HG03196 (cell line): ENCODE measurements around the gene SLC40A1.

ENCODE experiments used
- ATAC-seq: cut with Tn5 transposase; IDR thresholded peaks from one replicate; pipeline ENCODE4 v1.9.1; 2021; ENCODE audit not compliant: unreplicated experiment

SLC40A1 gene

GRCh38 chr2:189543367-189543766 is 37.2 kb downstream of the SLC40A1 start:
- ATAC-seq = no peak

GRCh38 chr2:189542145-189542882 is 38.3 kb downstream of the SLC40A1 start:
- no peak for ATAC-seq

GRCh38 chr2:189541591-189541990 is 39.0 kb downstream of the SLC40A1 start:
- no peak for ATAC-seq

- ATAC-seq = no peak
These were observed 40.0 kb downstream of the SLC40A1 start for GRCh38 chr2:189540551-189540950.

GRCh38 chr2:189538402-189538801 is 42.2 kb downstream of the SLC40A1 start:
- ATAC-seq = no peak

- no peak for ATAC-seq
These were observed 43.8 kb downstream of the SLC40A1 start for GRCh38 chr2:189536830-189537229.

- ATAC-seq = no peak
These were observed 45.4 kb downstream of the SLC40A1 start for GRCh38 chr2:189534854-189535832.

- ATAC-seq = no peak
These were observed 47.1 kb downstream of the SLC40A1 start for GRCh38 chr2:189533288-189534035.

GRCh38 chr2:189530965-189531637 is 49.5 kb downstream of the SLC40A1 start:
- ATAC-seq = no peak

GRCh38 chr2:189528617-189529016 is 52.0 kb downstream of the SLC40A1 start:
- no peak for ATAC-seq

- no peak for ATAC-seq
These were observed 52.6 kb downstream of the SLC40A1 start for GRCh38 chr2:189527812-189528592.

GRCh38 chr2:189527041-189527750 is 53.4 kb downstream of the SLC40A1 start:
- no peak for ATAC-seq

- ATAC-seq = no peak
These were observed 54.3 kb downstream of the SLC40A1 start for GRCh38 chr2:189526241-189526640.

GRCh38 chr2:189524746-189525145 is 55.8 kb downstream of the SLC40A1 start:
- ATAC-seq = no peak

GRCh38 chr2:189522435-189523151 is 58.0 kb downstream of the SLC40A1 start:
- ATAC-seq = no peak

- ATAC-seq = no peak
These were observed 58.7 kb downstream of the SLC40A1 start for GRCh38 chr2:189521699-189522434.

- no peak for ATAC-seq
These were observed 60.8 kb downstream of the SLC40A1 start for GRCh38 chr2:189519631-189520387.
